ENCODE results near the gene AGPAT2.

DNA sequence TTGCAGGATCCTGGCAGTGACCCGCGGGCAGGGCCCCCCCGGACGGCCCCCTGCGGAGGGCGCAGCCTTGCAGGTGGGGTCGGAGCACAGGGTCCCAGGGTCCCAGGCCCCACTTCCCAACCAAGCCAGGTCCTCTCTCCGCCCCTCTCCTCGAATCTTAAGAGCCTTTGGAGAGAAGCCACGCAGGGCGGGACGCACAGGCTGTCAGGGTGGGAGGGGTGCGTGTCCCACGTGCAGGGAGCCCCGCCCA lies 43.0 kb downstream of the AGPAT2 start:
- no peak for TF ChIP-seq YY1 (IDR thresholded peaks at IDR 0.05; ENCODE audit: low read depth)
- TF ChIP-seq SIN3A (IDR thresholded peaks at IDR 0.05; ENCODE audit: borderline replicate concordance, low read depth, low read length): no peak
- TF ChIP-seq, protein P1, sequence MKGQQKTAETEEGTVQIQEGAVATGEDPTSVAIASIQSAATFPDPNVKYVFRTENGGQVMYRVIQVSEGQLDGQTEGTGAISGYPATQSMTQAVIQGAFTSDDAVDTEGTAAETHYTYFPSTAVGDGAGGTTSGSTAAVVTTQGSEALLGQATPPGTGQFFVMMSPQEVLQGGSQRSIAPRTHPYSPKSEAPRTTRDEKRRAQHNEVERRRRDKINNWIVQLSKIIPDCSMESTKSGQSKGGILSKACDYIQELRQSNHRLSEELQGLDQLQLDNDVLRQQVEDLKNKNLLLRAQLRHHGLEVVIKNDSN (IDR thresholded peaks at IDR 0.05; ENCODE audit: borderline replicate concordance, low read depth): no peak
- TF ChIP-seq USF2 (IDR thresholded peaks at IDR 0.05; ENCODE audit: borderline replicate concordance, low read depth, low read length): no peak
- TF ChIP-seq POLR2AphosphoS5 (IDR thresholded peaks at IDR 0.05; ENCODE audit: low read depth, low read length): no peak
- no peak for TF ChIP-seq SMC3 (IDR thresholded peaks at IDR 0.05; ENCODE audit: low read depth, low read length)
- no peak for TF ChIP-seq CTCF (IDR thresholded peaks at IDR 0.05)
- TF ChIP-seq EZH2phosphoT487 (IDR thresholded peaks at IDR 0.05; ENCODE audit: borderline replicate concordance, low read depth): no peak
- TF ChIP-seq TEAD4 (IDR thresholded peaks at IDR 0.05; ENCODE audit: borderline replicate concordance, insufficient read depth): no peak
- TF ChIP-seq EP300 (IDR thresholded peaks at IDR 0.05; ENCODE audit: borderline replicate concordance in 1 of 2, low read depth in 1 of 2, low read length in 1 of 2): no peak
